GM21576 (cell line): ENCODE data around the gene AGAP1.

Experiments used
- ATAC-seq: cut with Tn5 transposase; IDR thresholded peaks from one replicate; pipeline ENCODE4 v1.9.1; 2021; ENCODE audit warnings: mild to moderate bottlenecking, moderate library complexity; ENCODE audit not compliant: unreplicated experiment

The AGAP1 gene

DNA sequence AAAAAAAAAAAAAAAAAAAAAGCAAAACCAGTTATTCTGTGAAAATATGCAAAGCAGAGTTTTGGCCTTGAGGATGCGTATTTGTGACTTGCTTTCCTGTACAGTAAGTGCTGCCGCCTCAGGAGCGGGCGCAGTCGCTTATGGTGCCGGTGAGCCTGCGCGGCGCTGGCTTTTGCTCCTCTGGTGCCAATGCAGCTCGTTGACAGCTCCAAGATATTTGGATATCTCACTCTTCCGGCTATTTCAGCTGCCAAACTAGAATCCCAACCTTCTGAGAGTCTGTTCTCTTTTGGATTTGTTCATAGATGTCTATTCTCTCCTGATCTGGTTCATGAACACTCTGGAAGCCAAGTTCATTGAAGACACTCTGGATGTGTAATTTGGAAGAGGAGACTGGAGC, 184.1 kb downstream of the AGAP1 start:
- ATAC-seq, result no peak

DNA sequence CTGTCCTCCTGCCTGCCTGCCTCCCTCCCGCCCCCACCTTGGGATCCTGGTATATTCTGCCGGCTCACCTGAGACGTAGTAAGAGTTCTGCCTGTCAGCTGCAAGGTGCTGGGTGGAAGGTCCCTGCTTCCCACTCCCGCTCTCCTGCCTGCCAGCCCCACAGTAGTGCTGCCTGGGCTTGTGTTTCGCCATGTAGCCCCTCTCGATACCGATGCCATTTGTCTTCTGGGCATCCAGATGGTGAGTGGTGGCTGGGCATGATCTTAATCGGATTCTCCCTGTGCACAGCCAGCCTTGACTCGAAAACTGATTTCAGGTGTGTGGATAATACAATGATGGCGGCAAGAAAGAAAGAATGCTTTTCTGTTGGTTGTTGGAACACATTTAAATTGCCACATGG, 184.9 kb downstream of the AGAP1 start:
- no peak for ATAC-seq

DNA sequence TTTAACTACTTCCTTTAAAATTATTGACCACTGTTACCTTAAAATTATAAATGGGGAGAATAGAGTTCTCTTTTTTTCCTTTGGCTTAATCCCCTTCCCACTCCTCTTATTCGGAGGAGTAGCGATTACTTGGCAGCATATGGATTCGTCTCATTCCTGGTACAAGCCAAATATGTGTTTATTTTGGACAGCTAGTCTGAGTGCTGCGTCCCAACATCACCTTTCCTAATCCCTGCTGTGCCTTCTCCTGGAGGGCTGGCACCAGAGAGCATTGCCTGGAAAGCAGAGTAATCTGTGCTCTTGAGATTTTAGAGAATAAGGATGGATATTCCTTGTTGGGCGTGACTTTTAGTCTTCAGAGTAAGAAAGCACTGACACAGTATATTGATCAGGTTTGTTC, 185.6 kb downstream of the AGAP1 start:
- ATAC-seq, result no peak

DNA sequence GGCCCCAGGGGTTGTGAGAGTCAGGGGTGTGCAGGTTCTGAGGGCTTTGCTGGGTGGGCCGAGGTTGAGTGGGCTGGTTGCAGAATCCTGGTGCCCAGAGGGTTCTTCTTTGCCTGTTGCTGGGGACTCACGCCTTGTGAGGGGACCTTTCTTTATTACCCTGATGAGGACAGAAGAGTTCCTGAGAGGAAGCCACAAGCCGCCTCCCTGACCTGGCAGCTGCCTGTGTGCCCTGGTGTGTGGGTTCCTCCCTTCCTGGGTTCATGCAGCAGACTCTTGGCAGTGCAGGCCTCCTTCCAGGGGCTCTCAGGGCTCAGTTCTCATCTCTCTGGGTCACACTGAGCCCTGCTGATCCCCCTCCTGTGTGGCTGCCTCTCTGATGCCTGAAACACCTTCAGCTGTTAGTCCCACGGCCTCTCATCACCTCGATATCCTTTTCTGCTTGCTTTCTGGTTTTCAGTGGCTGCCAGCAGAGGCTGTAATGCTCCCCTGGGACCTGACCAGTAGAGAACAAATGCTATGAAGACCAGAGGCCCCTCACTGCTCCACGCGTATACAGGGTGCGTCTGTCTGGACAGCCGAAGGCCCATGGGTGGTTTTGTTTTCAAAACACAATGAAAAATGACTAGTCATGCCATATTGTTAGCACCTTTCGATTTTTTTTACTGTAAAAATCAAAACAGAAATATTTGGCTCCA, 191.3 kb downstream of the AGAP1 start:
- no peak for ATAC-seq

DNA sequence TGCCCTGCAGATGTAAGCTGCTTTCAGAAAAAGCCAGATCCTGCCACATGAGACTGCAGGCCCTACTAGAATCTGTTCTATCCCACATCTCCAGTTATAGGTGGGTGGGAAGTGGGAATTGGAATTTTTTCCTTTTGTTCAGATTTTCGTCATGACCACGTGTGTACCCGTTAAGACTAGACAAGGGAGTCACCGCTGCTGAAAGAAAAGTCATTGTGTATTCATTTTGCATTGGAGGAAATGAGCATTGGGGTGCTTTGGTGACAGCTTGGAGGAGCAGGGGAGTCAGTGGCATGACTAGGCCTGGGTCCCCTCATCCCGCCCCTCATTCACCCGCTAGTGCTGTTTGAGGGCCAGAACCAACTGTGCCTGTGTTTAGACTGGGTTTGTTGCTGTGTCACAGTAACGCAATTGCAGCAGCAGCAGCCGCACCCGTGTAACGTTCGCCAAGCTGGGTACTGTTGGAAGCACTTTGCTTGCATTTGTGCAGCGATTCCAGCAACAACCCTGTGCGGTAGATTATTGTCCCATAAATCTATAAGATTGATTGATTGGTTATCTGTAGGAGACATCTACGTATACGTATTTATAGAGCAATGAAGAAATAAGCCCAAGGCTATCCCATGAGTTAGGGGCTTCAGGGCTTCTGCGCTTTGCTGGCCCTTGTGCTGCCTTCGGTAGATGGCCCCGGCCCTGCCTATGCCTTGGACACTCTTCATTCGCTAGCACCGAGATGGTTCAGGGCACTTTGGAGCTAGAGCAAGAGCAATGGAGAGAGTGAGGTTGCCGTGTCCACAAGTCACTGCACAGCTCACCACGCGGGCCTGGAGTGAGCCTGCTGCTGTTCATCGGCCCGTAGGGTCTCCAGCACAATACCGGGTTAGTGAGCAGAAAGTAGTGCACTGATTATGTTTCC, 194.9 kb downstream of the AGAP1 start:
- no peak for ATAC-seq

DNA sequence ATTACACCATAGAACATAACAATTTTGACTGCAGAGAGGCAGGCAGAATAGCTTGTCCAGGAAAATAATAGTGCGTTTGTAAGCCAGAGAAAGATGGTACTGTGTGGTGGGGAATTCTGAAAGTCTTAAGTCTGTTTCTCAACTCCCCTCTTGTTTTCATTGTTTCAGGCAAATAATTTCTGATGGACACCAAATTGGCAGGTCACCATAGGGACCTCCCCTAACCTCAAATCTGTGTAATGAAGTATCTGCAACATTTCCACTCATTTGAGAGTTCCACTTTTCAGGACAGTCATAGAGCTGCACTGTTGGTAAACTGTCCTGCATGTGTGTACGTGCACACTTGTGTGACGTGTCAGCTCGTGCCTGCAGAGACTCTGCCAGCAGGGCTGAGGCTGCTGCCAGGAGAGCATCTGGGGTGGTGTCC, 195.6 kb downstream of the AGAP1 start:
- no peak for ATAC-seq

DNA sequence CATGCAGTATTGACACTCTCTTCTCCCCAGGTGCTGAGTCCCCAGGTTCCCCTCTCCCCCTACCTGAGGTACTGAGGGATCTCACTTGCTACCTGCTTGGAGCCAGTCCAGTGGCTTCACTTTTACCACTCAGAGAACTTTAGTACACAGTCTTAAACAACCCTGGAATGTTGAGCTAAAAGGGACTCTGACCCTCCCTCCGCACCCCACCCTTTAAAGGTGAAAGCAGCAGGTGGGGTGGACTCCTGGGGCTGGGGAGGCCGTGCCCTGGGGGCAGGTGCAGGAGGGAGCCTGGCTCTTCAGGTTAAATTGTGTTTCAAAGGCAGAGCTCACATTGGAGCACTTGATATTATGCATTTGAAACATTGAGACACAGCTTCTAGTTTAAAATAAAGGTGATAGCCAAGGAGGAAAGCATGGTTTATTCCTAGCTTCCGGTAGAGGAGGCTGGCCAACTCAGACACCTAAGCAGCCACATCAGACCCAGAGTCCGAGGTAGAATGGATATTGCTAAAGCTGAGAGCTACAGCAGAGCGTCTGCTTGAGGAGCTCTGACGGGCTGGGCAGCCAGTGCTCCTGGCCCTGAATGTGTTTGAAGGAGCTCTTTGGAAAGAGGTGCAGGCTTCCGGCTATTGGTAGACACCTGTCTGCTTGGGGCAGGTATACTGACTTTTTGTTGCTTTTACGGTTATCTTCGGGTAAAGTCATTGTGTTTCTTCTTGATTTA, 196.4 kb downstream of the AGAP1 start:
- no peak for ATAC-seq

DNA sequence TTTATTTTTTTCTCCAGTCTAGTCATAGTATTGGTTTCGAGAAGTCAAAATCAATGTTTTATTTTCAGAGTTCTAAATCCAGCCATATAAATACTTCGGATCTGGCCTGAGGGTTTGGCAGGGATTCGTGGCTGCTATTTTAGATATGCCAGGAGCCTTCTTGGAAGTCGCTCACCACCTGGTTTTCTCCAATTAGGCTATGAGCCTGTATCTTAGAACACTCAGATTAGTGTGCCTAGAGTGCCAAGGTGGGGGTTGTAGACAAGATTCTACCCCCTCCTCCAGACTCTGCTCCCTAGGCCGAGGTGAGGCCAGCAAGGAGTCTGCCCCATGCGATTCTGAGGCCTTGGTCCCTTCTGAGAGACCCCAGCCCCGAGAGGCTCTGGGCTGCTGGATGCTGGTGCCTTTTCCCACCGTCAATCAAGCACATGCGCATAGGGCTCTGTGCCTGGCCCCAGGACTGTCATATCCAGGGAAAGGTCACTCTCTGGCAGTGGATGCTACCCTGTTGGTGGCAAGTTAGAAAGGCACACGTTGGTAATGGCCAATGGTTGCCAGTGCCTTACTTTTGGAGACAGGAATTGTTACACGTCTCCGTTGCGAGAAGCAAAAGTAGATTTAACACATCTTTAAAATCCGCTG, 197.1 kb downstream of the AGAP1 start:
- ATAC-seq, result no peak

DNA sequence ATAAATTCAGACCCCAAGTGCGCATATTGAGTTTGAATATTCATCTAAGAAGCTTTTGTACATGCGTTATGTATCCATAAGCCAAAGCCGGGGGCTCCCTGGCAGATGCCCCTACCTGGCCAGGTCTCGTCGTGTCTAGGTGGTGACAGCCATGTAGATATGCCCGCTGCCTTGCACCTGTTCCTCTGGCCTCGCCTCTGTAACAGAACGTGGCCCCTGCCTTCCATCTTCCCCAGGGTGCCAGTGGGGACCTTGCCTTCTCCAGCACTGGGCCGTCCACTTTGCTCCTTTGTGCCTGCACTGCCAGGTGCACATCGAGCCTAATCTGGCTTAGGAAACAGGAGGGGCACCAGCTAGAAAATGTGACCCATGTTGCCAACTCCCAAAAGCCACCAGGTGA, 198.2 kb downstream of the AGAP1 start:
- ATAC-seq, result no peak

DNA sequence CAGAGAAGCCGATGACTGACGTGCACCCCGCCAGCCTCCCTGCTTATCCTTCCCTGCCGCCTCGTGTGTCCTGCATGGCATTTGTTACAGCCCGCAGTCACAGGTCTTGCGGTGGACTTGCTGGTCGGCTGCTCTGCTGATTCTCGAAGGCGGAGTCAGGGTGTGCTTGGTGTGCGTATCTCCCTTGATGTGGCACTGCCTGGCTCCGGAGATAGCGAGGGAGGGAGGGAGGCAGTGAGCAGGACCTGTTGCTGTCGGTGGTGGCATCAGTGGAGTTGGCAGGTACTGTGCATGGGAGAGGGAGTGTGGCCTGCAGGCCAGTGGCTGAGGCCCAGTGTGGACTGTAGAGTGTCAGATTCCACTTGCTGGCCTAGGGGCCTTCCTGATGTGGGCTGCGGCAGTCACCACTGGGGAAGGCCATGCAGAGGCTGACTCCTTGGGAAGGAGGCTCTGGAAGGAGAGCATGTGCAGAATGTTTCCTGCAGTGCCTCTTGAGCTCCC, 198.9 kb downstream of the AGAP1 start:
- ATAC-seq, result no peak

DNA sequence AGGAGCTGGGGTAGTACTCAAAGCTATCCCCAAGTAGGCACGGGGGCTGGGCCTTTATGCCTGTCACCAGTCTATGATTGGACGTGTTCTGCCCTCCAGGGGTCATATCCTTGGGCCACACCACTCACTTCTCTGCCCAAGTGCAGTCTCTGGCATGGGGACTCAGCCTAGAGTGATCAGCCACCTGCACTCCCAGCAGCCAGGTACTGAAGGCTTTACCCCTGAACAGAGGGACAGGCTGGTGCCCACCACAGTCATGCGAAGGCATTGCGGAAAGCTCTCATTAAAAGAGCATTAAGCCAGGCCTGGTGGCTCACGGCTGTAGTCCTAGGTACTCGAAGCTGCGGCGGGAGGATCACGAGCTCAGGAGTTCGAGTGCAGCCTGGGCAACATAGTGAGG, 199.4 kb downstream of the AGAP1 start:
- no peak for ATAC-seq

DNA sequence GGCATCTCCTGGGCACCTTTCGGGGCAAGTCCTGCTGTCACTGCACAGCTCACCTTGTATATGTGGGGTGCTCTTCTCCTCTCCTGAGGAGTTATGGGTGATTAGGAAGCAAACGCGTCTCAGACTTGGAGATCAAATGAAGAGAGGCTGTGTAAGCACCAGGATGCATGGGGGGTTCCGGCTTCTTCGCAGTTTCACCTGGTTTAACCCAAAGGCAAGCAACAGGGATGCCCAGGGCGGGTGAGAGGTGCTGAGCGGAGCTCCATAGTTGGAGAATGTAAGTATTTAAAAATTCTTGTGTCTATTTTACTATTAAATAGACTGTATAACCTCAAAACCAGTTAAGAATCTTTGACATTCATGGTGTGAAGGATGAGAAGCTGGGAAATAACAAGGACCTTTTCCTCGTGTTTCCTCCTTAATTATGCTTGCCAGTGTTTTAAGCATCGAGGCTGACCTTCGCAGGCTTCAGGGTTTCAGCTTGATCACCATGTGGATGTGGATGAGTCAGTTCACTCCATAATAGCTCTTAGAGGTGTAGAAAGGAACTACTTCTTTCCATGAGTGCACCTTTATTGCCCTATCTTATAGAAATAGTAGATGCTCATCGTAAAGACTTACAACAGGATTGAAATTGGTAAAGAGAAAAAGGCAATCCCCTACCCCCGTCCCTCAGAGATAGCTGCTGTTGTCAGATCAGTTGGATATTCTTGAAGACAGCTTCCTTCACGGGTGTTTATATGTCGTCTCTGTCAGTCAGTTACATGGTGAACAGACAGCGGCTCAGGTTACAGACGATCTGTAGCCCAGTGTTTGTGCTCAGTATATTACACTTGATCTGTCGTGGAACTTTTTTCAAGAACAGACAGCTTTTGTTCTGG, 201.1 kb downstream of the AGAP1 start:
- no peak for ATAC-seq

DNA sequence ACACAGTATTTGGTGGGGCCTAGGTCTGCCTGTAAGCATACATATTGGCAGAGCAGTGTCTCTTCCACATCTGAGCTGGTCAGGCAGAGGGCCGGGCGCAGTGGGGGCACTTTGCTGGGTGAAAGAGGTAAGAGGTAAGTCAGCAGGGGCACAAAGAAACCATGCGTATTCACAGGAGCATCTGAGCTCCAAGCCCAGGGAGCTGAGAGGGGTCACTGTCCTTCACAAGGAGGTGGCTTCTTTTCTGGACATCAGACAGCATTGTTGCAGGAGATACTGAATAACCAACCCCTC, 201.7 kb downstream of the AGAP1 start:
- no peak for ATAC-seq

DNA sequence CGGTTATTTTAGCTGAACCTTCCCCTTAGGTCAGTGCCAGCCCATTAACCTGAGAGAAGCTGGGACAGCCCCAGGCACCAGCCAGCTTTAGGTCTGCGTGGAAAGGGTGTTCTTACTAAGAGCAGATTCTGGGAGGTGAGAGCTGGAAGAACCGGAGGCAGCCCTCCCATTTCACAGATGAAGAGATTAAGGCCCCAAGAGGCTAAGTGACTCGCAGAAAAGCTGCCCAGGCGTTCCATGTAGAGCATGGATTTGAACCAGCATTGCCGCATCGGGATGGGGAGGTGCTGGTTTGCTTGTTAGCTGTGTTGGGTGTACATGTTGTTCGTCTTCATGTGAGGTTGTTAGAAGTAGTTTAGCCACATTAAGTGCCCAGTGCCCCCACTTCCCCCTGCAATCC, 203.2 kb downstream of the AGAP1 start:
- ATAC-seq, result no peak

DNA sequence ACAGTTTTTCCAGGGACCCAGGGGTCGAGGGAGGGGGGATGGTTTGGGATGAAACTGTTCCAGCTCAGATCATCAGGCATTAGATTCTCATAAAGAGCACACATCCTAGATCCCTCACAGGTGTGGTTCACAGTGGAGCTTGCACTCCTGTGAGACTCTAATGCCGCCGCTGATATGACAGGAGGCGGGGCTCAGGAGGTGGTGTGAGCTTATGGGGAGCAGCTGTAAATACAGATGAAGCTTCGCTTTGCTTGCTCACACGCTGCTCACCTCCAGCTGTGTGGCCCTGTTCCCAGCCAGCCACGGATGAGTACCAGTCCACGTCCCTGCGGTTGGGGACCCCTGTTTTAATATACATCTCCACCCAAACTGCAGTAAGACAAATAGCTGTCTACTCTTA, 204.2 kb downstream of the AGAP1 start:
- ATAC-seq, result no peak

DNA sequence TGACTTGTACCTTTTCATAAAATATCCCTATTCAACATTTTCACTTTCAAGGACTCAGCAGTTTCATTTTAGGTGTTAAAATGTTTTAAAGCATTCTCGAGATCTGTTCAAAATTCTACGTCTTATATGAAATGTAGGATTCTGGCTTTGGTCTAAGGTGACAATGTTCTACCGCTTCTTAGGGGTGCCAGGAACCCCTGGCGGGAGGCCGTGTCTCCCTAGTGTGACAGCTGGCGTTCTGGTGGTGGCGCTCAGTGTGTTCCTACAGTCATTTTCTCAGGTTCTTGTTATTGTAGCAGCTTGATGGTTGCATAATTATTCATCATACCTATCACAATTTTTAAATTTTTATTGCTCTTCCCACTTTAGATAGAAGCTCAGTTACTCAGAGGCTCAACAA, 204.6 kb downstream of the AGAP1 start:
- ATAC-seq, result no peak

DNA sequence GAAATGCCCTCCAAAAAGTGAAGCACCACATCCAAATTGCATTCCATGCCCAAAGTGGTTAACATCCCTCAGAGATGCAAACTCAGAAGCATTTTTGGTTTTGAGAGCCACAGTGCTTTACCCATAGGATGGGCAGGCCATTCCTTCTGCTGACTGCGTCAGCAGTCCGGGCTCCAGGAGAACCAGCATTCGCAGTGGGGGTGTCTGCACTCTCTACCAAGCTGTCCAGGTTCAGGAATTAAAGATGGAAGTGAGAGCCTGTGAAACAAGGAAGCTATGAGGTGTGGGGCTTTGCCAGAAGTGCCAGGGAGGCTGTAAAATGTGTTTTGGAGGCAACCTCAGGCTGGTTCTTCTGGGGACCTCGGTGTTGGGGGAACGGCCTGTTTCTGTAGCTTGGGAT, 205.7 kb downstream of the AGAP1 start:
- no peak for ATAC-seq

DNA sequence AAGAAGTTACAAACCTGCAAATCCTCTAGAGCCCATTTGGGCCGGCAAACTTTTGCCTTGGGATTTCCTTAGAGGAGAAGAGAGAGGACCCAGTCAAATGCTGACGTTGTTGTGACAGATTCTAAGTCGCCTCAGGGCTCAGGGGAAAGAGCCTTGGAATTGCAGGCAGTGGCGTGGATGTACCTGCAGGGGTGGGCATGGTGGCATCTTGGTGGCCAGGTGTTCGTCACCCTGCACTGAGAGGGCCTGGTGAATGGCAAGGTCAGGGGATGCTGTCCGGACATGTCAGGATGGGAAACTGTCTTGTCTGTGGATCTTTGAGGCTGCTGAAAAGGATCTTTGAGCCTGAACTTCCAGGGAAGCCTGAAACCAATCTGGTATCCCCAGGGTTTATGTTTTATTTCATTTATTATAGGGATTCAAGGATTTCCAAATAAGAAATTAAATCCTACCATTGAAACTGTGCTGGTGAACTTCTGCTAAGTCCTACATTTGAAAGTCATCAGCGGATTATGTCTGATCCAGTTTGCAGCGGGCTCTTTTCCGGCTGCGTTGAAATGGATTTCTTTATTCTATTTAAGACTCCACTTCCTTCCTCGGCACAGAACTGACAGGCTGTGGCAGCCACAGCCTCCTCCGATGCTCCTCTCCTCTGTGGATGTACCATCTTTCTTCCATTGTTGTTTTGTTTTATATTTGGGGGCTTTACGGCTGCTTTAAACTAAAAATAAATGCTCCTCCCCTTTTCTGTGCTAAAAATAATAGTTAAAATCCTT, 207.6 kb downstream of the AGAP1 start:
- no peak for ATAC-seq

DNA sequence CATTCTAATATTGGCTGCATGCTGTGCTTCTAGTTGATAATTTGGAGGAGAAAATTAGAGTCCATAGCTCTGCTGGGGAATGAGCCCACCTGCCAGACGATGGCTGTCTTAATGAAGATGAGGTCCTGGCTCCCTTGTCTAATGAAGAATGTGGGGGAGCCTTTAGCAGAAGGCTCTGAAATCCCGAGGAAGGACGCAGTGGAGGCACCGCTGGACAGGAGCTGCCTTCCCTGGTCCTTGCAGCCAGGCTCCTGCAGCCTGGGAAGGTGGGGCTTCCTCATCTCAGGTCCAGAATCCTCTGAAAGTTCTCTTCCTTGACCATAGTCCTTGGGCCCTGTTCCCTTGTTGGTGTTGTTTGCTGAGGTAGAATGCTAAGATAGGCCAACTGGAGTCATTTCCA, 208.3 kb downstream of the AGAP1 start:
- ATAC-seq, result no peak
